Neural progenitor cell (in vitro differentiated cells): ENCODE results near the gene TRAPPC5. TPM values are rescaled to one million over a fixed set of nuclear protein-coding genes. Genes with fewer than 3 reads are reported as not detected.

ENCODE experiments used
- DNase-seq: peaks from one replicate; pipeline ENCODE4 v3.0.0-alpha.2; 2016; ENCODE audit warnings: low spot score
- H2AFZ ChIP-seq: fragments of 200-600 bp; sonication (generic); replicated peaks from 2 replicates; pipeline ENCODE4 v1.6.1; 2016; ENCODE audit warnings: antibody characterized with exemption
- H3F3A ChIP-seq: fragments of 200-600 bp; sonication (generic); 2 replicates; pipeline ENCODE4 v1.6.1; 2016; ENCODE audit warnings: antibody characterized with exemption, low read depth
- H3K27ac ChIP-seq: fragments of 200-600 bp; sonication (generic); 2 replicates; pipeline ENCODE4 v1.5.1; 2016; ENCODE audit warnings: mild to moderate bottlenecking
- H3K27me3 ChIP-seq: fragments of 200-600 bp; sonication (generic); 2 replicates; pipeline ENCODE4 v1.6.1; 2016; ENCODE audit warnings: mild to moderate bottlenecking, moderate library complexity
- H3K36me3 ChIP-seq: fragments of 200-600 bp; sonication (generic); 2 replicates; pipeline ENCODE4 v1.5.1; 2016
- H3K4me1 ChIP-seq: fragments of 200-600 bp; sonication (generic); 2 replicates; pipeline ENCODE4 v1.6.1; 2016; ENCODE audit warnings: mixed run types
- H3K4me2 ChIP-seq: fragments of 200-600 bp; sonication (generic); 2 replicates; pipeline ENCODE4 v1.6.1; 2016
- H3K4me3 ChIP-seq: fragments of 200-600 bp; sonication (generic); 2 replicates; pipeline ENCODE4 v1.5.1; 2016
- H3K79me2 ChIP-seq: fragments of 200-600 bp; sonication (generic); 2 replicates; pipeline ENCODE4 v1.6.1; 2016; ENCODE audit warnings: low read depth
- H3K9ac ChIP-seq: fragments of 200-600 bp; sonication (generic); 2 replicates; pipeline ENCODE4 v1.6.1; 2016
- H3K9me3 ChIP-seq: fragments of 200-600 bp; sonication (generic); 2 replicates; pipeline ENCODE4 v1.5.1; 2016; ENCODE audit warnings: low read depth
- H4K20me1 ChIP-seq: fragments of 200-600 bp; sonication (generic); 2 replicates; pipeline ENCODE4 v1.6.1; 2016; ENCODE audit warnings: low read depth
- H3K27ac Mint-ChIP-seq: 3 replicates; pipeline ENCODE4 v1.8.0; 2021; ENCODE audit warnings: mixed read lengths
- H3K27me3 Mint-ChIP-seq: 2 replicates; pipeline ENCODE4 v1.8.0; 2022; ENCODE audit warnings: low read depth, mild to moderate bottlenecking, inconsistent platforms, moderate library complexity, mixed read lengths; ENCODE audit not compliant: insufficient read depth
- H3K36me3 Mint-ChIP-seq: 3 replicates; pipeline ENCODE4 v1.8.0; 2021; ENCODE audit warnings: mixed read lengths
- H3K4me1 Mint-ChIP-seq: 3 replicates; pipeline ENCODE4 v1.8.0; 2021; ENCODE audit warnings: mixed read lengths
- H3K4me3 Mint-ChIP-seq: 3 replicates; pipeline ENCODE4 v1.8.0; 2021; ENCODE audit warnings: mild to moderate bottlenecking, moderate library complexity, mixed read lengths
- H3K9me3 Mint-ChIP-seq: 3 replicates; pipeline ENCODE4 v1.8.0; 2020; ENCODE audit warnings: mixed read lengths
- CTCF ChIP-seq: fragments of 200-600 bp; sonication (generic); IDR thresholded peaks from 2 replicates; pipeline ENCODE4 v1.5.1; 2017; ENCODE audit warnings: antibody characterized with exemption, mild to moderate bottlenecking
- EZH2 ChIP-seq: fragments of 200-600 bp; sonication (generic); IDR thresholded peaks from 2 replicates; pipeline ENCODE4 v1.6.1; 2017; ENCODE audit warnings: antibody characterized with exemption, mild to moderate bottlenecking, moderate library complexity
- EZH2phosphoT487 ChIP-seq: fragments of 200-600 bp; sonication (generic); IDR thresholded peaks from 2 replicates; pipeline ENCODE4 v1.6.1; 2017; ENCODE audit warnings: antibody characterized with exemption
- total RNA-seq: library from RNA; depleted of rRNA; stranded (reverse); fragments of >200 nt; gene quantifications from 2 replicates; pipeline ENCODE4 v1.2.3, GENCODE V29; 2015; ENCODE audit warnings: low replicate concordance

The TRAPPC5 gene
- total RNA-seq, 1 donor from 2014 or later, result 24.4 TPM

GRCh38 chr19:7722231-7722651 lies 41.6 kb downstream of the TRAPPC5 start:
- Mint-ChIP-seq H3K4me3 (no peak overlapping the region), H3K36me3 (no peaks in the 10 kb centered on the region), H3K4me1 (peaks cover 3% of the 10 kb centered on the region), H3K27me3 (peaks cover 20% of the 10 kb centered on the region), H3K9me3 (peaks cover 2% of the 10 kb centered on the region), H3K27ac (no peak overlapping the region)
- TF ChIP-seq EZH2phosphoT487 (no peak), EZH2 (no peak), CTCF (no peak)
- H3K9me3 ChIP-seq, result no peaks in the 10 kb centered on the region
- H3K4me3 ChIP-seq, result no peak overlapping the region
- H4K20me1 ChIP-seq, result no peaks in the 10 kb centered on the region
- no peak overlapping the region for H3K4me2 ChIP-seq
- DNase-seq, result peak; percentile 18
- no peaks in the 10 kb centered on the region for H3K79me2 ChIP-seq
- no peak overlapping the region for H3K27ac ChIP-seq
- peaks cover 27% of the 10 kb centered on the region for H3K27me3 ChIP-seq
- no peak overlapping the region for H2AFZ ChIP-seq
- no peak overlapping the region for H3K9ac ChIP-seq
- no peaks in the 10 kb centered on the region for H3F3A ChIP-seq
- no peaks in the 10 kb centered on the region for H3K4me1 ChIP-seq
- no peaks in the 10 kb centered on the region for H3K36me3 ChIP-seq

- H2AFZ ChIP-seq, result no peak overlapping the region
- H3K36me3 ChIP-seq, result no peaks in the 10 kb centered on the region
- TF ChIP-seq EZH2phosphoT487 (no peak), CTCF (no peak), EZH2 (no peak)
- Mint-ChIP-seq H3K27ac (no peak overlapping the region), H3K4me3 (no peak overlapping the region), H3K27me3 (peaks cover 33% of the 10 kb centered on the region), H3K9me3 (peaks cover 5% of the 10 kb centered on the region), H3K36me3 (no peaks in the 10 kb centered on the region), H3K4me1 (no peaks in the 10 kb centered on the region)
- H3K9me3 ChIP-seq, result no peaks in the 10 kb centered on the region
- peaks cover 4% of the 10 kb centered on the region for H4K20me1 ChIP-seq
- H3K4me1 ChIP-seq, result no peaks in the 10 kb centered on the region
- no peak overlapping the region for H3K4me3 ChIP-seq
- H3K9ac ChIP-seq, result no peak overlapping the region
- no peaks in the 10 kb centered on the region for H3K79me2 ChIP-seq
- no peak overlapping the region for H3K27ac ChIP-seq
- no peak for DNase-seq
- peaks cover 63% of the 10 kb centered on the region for H3K27me3 ChIP-seq
- H3K4me2 ChIP-seq, result no peak overlapping the region
- no peaks in the 10 kb centered on the region for H3F3A ChIP-seq
Observed at GRCh38 chr19:7725791-7726190, 45.2 kb downstream of the TRAPPC5 start.

- no peaks in the 10 kb centered on the region for H3K79me2 ChIP-seq
- no peak overlapping the region for H3K4me2 ChIP-seq
- H3K36me3 Mint-ChIP-seq, result no peaks in the 10 kb centered on the region
- H3K4me1 Mint-ChIP-seq, result no peaks in the 10 kb centered on the region
- no peaks in the 10 kb centered on the region for H3K36me3 ChIP-seq
- no peaks in the 10 kb centered on the region for H3K9me3 ChIP-seq
- peaks cover 47% of the 10 kb centered on the region for H3K27me3 Mint-ChIP-seq
- no peak overlapping the region for H2AFZ ChIP-seq
- H3K9me3 Mint-ChIP-seq, result peaks cover 3% of the 10 kb centered on the region
- DNase-seq, result no peak
- H3K4me3 Mint-ChIP-seq, result no peak overlapping the region
- TF ChIP-seq EZH2 (no peak), EZH2phosphoT487 (no peak), CTCF (no peak)
- H3K27me3 ChIP-seq, result peaks cover 97% of the 10 kb centered on the region
- H3K27ac ChIP-seq, result no peak overlapping the region
- no peaks in the 10 kb centered on the region for H3K4me1 ChIP-seq
- no peak overlapping the region for H3K9ac ChIP-seq
- no peak overlapping the region for H3K4me3 ChIP-seq
- H4K20me1 ChIP-seq, result peaks cover 4% of the 10 kb centered on the region
- no peaks in the 10 kb centered on the region for H3F3A ChIP-seq
- no peak overlapping the region for H3K27ac Mint-ChIP-seq
Observed at GRCh38 chr19:7729211-7729610, 48.6 kb downstream of the TRAPPC5 start.
